A673 (cell line): ENCODE results near the gene MAP7D3. TPM values are rescaled to one million over a fixed set of nuclear protein-coding genes. Genes with fewer than 3 reads are reported as not detected.

Source experiments
- BruUV-seq: library from RNA; stranded (reverse); fragments of 400-500 nt; replicated peaks from 2 replicates; lab custom pipeline; 2021; lab: Mats Ljungman, UMichigan
- CTCF ChIA-PET: fragments of 300-600 bp; sonication (Branson Sonifier 250); formaldehyde crosslinking; loops from one replicate; lab custom pipeline; 2022; ENCODE audit warnings: antibody characterized with exemption; lab: Charles Lee
- POLR2A ChIA-PET: fragments of 300-600 bp; sonication (Branson Sonifier 250); formaldehyde crosslinking; loops from one replicate; lab custom pipeline; 2022; ENCODE audit warnings: antibody characterized with exemption; ENCODE audit not compliant: low non-redundant PET; lab: Charles Lee
- DNase-seq: peaks from one replicate; pipeline ENCODE4 v3.0.0-alpha.2; 2015; ENCODE audit warnings: low spot score
- H3K27ac ChIP-seq: fragments of 200-600 bp; sonication (generic); 2 replicates; pipeline ENCODE4 v1.5.1; 2016; ENCODE audit warnings: mixed run types, low read depth, mild to moderate bottlenecking, mixed read lengths, antibody characterized with exemption, low read length; ENCODE audit not compliant: poor library complexity, severe bottlenecking
- H3K27me3 ChIP-seq: fragments of 200-600 bp; sonication (generic); replicated peaks from 2 replicates; pipeline ENCODE4 v1.6.1; 2017; ENCODE audit warnings: mixed run types, low read depth, mild to moderate bottlenecking, mixed read lengths, antibody characterized with exemption, low read length; ENCODE audit not compliant: insufficient read depth, poor library complexity
- H3K36me3 ChIP-seq: fragments of 200-600 bp; sonication (generic); 2 replicates; pipeline ENCODE4 v1.6.1; 2016; ENCODE audit warnings: mixed run types, mild to moderate bottlenecking, mixed read lengths, antibody characterized with exemption, low read length; ENCODE audit not compliant: insufficient read depth, poor library complexity, severe bottlenecking
- H3K4me1 ChIP-seq: fragments of 200-600 bp; sonication (generic); 2 replicates; pipeline ENCODE4 v1.6.1; 2017; ENCODE audit warnings: mixed run types, mild to moderate bottlenecking, mixed read lengths, antibody characterized with exemption, low read length; ENCODE audit not compliant: insufficient read depth, poor library complexity, severe bottlenecking
- H3K4me3 ChIP-seq: fragments of 200-600 bp; sonication (generic); 2 replicates; pipeline ENCODE4 v1.5.1; 2016; ENCODE audit warnings: low read depth, mixed run types, mild to moderate bottlenecking, mixed read lengths, low read length; ENCODE audit not compliant: poor library complexity, severe bottlenecking
- H3K9me3 ChIP-seq: fragments of 200-600 bp; sonication (generic); 2 replicates; pipeline ENCODE4 v1.6.1; 2016; ENCODE audit warnings: mixed run types, low read depth, mild to moderate bottlenecking, mixed read lengths, antibody characterized with exemption, low read length; ENCODE audit not compliant: poor library complexity, severe bottlenecking
- CTCF ChIP-seq: fragments of 300-800, 200-600 bp; sonication (generic); conservative IDR thresholded peaks from 2 replicates; pipeline ENCODE4 v1.5.1; 2017; ENCODE audit warnings: low read depth, mild to moderate bottlenecking, antibody characterized with exemption, low read length, moderate library complexity, mixed read lengths
- EZH2 ChIP-seq: fragments of 200-600 bp; sonication (generic); IDR thresholded peaks from 2 replicates; pipeline ENCODE4 v1.6.1; 2017; ENCODE audit warnings: borderline replicate concordance, low read depth, mild to moderate bottlenecking, mixed read lengths, antibody characterized with exemption, low read length; ENCODE audit not compliant: poor library complexity, severe bottlenecking
- intact Hi-C: fragments of 100-400 bp; cut with micrococcal nuclease; formaldehyde crosslinking; loops from one replicate; pipeline ENCODE4 v1.10.0; 2022; ENCODE audit not compliant: unreplicated experiment
- total RNA-seq: library from RNA; stranded (reverse); gene quantifications from 2 replicates; pipeline ENCODE4 v1.2.3, GENCODE V29; 2021

Gene MAP7D3
- total RNA-seq, 1 experiment from 2014 or later, result 12.9 TPM

- Histone ChIP-seq H3K4me1 (no peaks in the 10 kb centered on the region), H3K9me3 (no peaks in the 10 kb centered on the region), H3K4me3 (no peak overlapping the region), H3K27me3 (no peaks in the 10 kb centered on the region), H3K36me3 (peaks cover 6% of the 10 kb centered on the region), H3K27ac (no peak overlapping the region)
- TF ChIP-seq CTCF (no peak), EZH2 (no peak)
- intact Hi-C loops, result no loop called here
- BruUV-seq, result no TSS peak
- DNase-seq, result no peak
- ChIA-PET CTCF (no interaction called here), POLR2A (no interaction called here)
These were observed 23.0 kb downstream of the MAP7D3 start for GRCh38 chrX:136227948-136228838.

GRCh38 chrX:136227074-136227473, 24.1 kb downstream of the MAP7D3 start:
- DNase-seq, result no peak
- intact Hi-C loops, result no loop called here
- no peak overlapping the region for H3K4me3 ChIP-seq
- TF ChIP-seq EZH2 (no peak), CTCF (no peak)
- H3K9me3 ChIP-seq, result no peaks in the 10 kb centered on the region
- peaks cover 11% of the 10 kb centered on the region for H3K36me3 ChIP-seq
- H3K27ac ChIP-seq, result no peak overlapping the region
- no peaks in the 10 kb centered on the region for H3K4me1 ChIP-seq
- CTCF ChIA-PET, result no interaction called here
- no TSS peak for BruUV-seq
- H3K27me3 ChIP-seq, result no peaks in the 10 kb centered on the region
- POLR2A ChIA-PET, result no interaction called here

GRCh38 chrX:136221851-136222513, 29.2 kb downstream of the MAP7D3 start:
- ChIA-PET POLR2A (no interaction called here), CTCF (no interaction called here)
- TF ChIP-seq CTCF (no peak), EZH2 (no peak)
- Histone ChIP-seq H3K4me1 (no peaks in the 10 kb centered on the region), H3K27ac (no peak overlapping the region), H3K4me3 (no peak overlapping the region), H3K36me3 (peaks cover 18% of the 10 kb centered on the region), H3K9me3 (no peaks in the 10 kb centered on the region), H3K27me3 (no peaks in the 10 kb centered on the region)
- DNase-seq, result no peak
- BruUV-seq, result no TSS peak
- intact Hi-C loops, result no loop called here
